ENCODE results near the gene LEKR1.

DNA sequence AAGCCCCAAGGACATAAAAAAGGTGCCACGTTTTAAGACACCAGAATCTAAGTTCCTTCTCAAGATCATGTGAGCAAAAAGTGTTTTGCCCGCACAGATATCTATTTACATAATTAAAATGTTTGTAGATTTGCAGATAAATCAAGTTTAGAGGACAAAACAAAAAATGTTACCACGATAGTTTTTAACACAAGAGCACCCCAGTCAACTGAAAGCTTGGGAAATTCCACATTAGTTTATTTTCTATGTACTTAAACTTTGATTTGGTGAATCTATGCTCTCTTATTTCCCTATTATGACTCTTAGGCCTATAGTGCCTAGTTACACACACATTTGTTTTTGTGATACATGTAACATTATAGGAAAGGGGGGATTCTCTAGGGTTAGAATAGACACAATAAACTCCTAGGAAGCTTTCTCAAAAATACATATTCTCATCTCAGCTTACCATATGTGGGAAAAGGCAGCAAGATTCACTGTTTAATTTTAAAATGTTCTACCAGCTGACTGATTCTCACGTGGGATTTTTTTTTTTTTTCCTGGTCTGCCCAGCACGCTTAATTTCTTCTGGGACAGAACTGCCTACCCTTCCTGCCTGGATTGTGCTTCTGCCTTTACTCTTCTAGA, 8.4 kb upstream of the LEKR1 start:
- TF ChIP-seq SUZ12 (IDR thresholded peaks at IDR 0.05; ENCODE audit: extremely low read depth, insufficient read depth, insufficient read length) (no peak), ZNF274 (IDR thresholded peaks at IDR 0.05; ENCODE audit: low read depth, low read length) (no peak)
